Subcutaneous adipose tissue (tissue), 4 donors: ENCODE data around the gene PSMB8. TPM values are rescaled to one million over a fixed set of nuclear protein-coding genes. Genes with fewer than 3 reads are reported as not detected.

Source experiments
- CTCF ChIP-seq: fragments of 450-650 bp; IDR thresholded peaks from one replicate; pipeline ENCODE4 v1.5.1; 2016; ENCODE audit warnings: low read depth, mild to moderate bottlenecking, control low read depth, antibody characterized with exemption, moderate library complexity
- total RNA-seq, 4 donors: library from RNA; depleted of rRNA; stranded (reverse); fragments of >200 nt; gene quantifications; one replicate each; pipeline ENCODE4 v1.1.0, GENCODE V29; 2016

PSMB8 gene
- total RNA-seq, 4 donors from 2014 or later = 20.5 to 61.4 (median 49.0) TPM

GRCh38 chr6:32854376-32855178, 10.7 kb upstream of the PSMB8 start:
- TF ChIP-seq CTCF = no peak

- TF ChIP-seq CTCF = no peak
Measured at GRCh38 chr6:32853541-32854375, 9.9 kb upstream of the PSMB8 start, which contains the start of the genes PSMB9 and TAP1. TSS of gene PSMB9 (plus strand) at chr6:32854192. CDS start at chr6:32854230, 38 bp downstream. TSS of gene TAP1 (minus strand) at chr6:32853704. CDS start at chr6:32853636, 68 bp downstream.

GRCh38 chr6:32852844-32853540, 9.1 kb upstream of the PSMB8 start:
- TF ChIP-seq CTCF = no peak

GRCh38 chr6:32852018-32852843, 8.4 kb upstream of the PSMB8 start:
- no peak for TF ChIP-seq CTCF

GRCh38 chr6:32851025-32851424, 7.2 kb upstream of the PSMB8 start:
- no peak for TF ChIP-seq CTCF

- TF ChIP-seq CTCF = no peak
Measured at GRCh38 chr6:32849126-32849525, 5.3 kb upstream of the PSMB8 start.
